ENCODE measurements around the gene ACCSL. TPM values are rescaled to one million over a fixed set of nuclear protein-coding genes. Genes with fewer than 3 reads are reported as not detected.

ACCSL gene
- total RNA-seq, 1 experiment from 2014 or later, result not detected

- H3K27ac ChIP-seq, result no peak overlapping the region
- H2AFZ ChIP-seq, result no peak overlapping the region
- no peak overlapping the region for H3K4me3 ChIP-seq
- H3K4me2 ChIP-seq, result no peak overlapping the region
- ChIA-PET POLR2A (ENCODE audit: unreplicated experiment) (no interaction called here), CTCF (no interaction called here)
- DNase-seq, result no peak
- H3K79me2 ChIP-seq (ENCODE audit: low read depth), result no peaks in the 10 kb centered on the region
- intact Hi-C loops (cut with micrococcal nuclease; ENCODE audit: unreplicated experiment), result no loop called here
- BruUV-seq (replicated peaks), result no TSS peak
- H3F3A ChIP-seq (ENCODE audit: insufficient read depth, low read depth), result no peaks in the 10 kb centered on the region
- no peaks in the 10 kb centered on the region for H4K20me1 ChIP-seq (ENCODE audit: insufficient read depth)
- H3K4me1 ChIP-seq (replicated peaks; ENCODE audit: insufficient read depth), result no peaks in the 10 kb centered on the region
- H3K27me3 ChIP-seq (ENCODE audit: insufficient read depth, low read depth), result peaks cover 60% of the 10 kb centered on the region
- H3K9me2 ChIP-seq (ENCODE audit: insufficient read depth), result no peaks in the 10 kb centered on the region; the same call in 1 of the 2 replicates
- TF ChIP-seq CTCF (conservative IDR thresholded peaks at IDR 0.05) (no peak), EZH2 (IDR thresholded peaks at IDR 0.05; ENCODE audit: low read depth) (no peak)
- no peaks in the 10 kb centered on the region for H3K36me3 ChIP-seq (ENCODE audit: low read depth)
- no peaks in the 10 kb centered on the region for H3K9me3 ChIP-seq (ENCODE audit: insufficient read depth, low read depth)
Observed at GRCh38 chr11:44049832-44050231, 2.1 kb downstream of the ACCSL start.

- BruUV-seq (replicated peaks), result no TSS peak
- CTCF ChIA-PET, result interaction anchor here (0.7 kb wide), 1 partner anchor 42 kb away, joined by 4 read pairs; no protein-coding TSS in a partner anchor
- H4K20me1 ChIP-seq (ENCODE audit: insufficient read depth), result no peaks in the 10 kb centered on the region
Observed at GRCh38 chr11:44051171-44051570, 3.4 kb downstream of the ACCSL start.

GRCh38 chr11:44057340-44057739 lies 9.6 kb downstream of the ACCSL start:
- Histone ChIP-seq H2AFZ (no peak overlapping the region), H3K4me2 (no peak overlapping the region), H3K36me3 (ENCODE audit: low read depth) (no peaks in the 10 kb centered on the region), H3K27ac (no peak overlapping the region), H3K9me3 (ENCODE audit: insufficient read depth, low read depth) (no peaks in the 10 kb centered on the region), H4K20me1 (ENCODE audit: insufficient read depth) (no peaks in the 10 kb centered on the region), H3K79me2 (ENCODE audit: low read depth) (no peaks in the 10 kb centered on the region), H3F3A (ENCODE audit: insufficient read depth, low read depth) (no peaks in the 10 kb centered on the region), H3K4me1 (replicated peaks; ENCODE audit: insufficient read depth) (no peaks in the 10 kb centered on the region), H3K4me3 (no peak overlapping the region), H3K27me3 (ENCODE audit: insufficient read depth, low read depth) (peaks cover 70% of the 10 kb centered on the region), H3K9me2 (ENCODE audit: insufficient read depth) (no peaks in the 10 kb centered on the region; the same call in 1 of the 2 replicates)
- intact Hi-C loops (cut with micrococcal nuclease; ENCODE audit: unreplicated experiment), result no loop called here
- DNase-seq, result no peak
- no TSS peak for BruUV-seq (replicated peaks)
- POLR2A ChIA-PET (ENCODE audit: unreplicated experiment), result no interaction called here
- no peak for TF ChIP-seq CTCF (conservative IDR thresholded peaks at IDR 0.05)
- CTCF ChIA-PET, result no interaction called here

More at GRCh38 chr11:44051171-44051570, 3.4 kb downstream of the ACCSL start:
- H3K27me3 ChIP-seq (ENCODE audit: insufficient read depth, low read depth), result peaks cover 72% of the 10 kb centered on the region
- H2AFZ ChIP-seq, result no peak overlapping the region
- no peaks in the 10 kb centered on the region; the same call in 1 of the 2 replicates for H3K9me2 ChIP-seq (ENCODE audit: insufficient read depth)
- no peak for DNase-seq
- no peak overlapping the region for H3K27ac ChIP-seq
- H3K36me3 ChIP-seq (ENCODE audit: low read depth), result no peaks in the 10 kb centered on the region
- no peaks in the 10 kb centered on the region for H3K9me3 ChIP-seq (ENCODE audit: insufficient read depth, low read depth)
- no peaks in the 10 kb centered on the region for H3K79me2 ChIP-seq (ENCODE audit: low read depth)
- no peaks in the 10 kb centered on the region for H3K4me1 ChIP-seq (replicated peaks; ENCODE audit: insufficient read depth)
- no peak overlapping the region for H3K4me3 ChIP-seq
- TF ChIP-seq CTCF (conservative IDR thresholded peaks at IDR 0.05), result no peak
- no peaks in the 10 kb centered on the region for H3F3A ChIP-seq (ENCODE audit: insufficient read depth, low read depth)
- no peak overlapping the region for H3K4me2 ChIP-seq
- intact Hi-C loops (cut with micrococcal nuclease; ENCODE audit: unreplicated experiment), result no loop called here
- POLR2A ChIA-PET (ENCODE audit: unreplicated experiment), result no interaction called here

Measured in PC-9 (cell line).